ENCODE data around the gene ALKBH1.

DNA sequence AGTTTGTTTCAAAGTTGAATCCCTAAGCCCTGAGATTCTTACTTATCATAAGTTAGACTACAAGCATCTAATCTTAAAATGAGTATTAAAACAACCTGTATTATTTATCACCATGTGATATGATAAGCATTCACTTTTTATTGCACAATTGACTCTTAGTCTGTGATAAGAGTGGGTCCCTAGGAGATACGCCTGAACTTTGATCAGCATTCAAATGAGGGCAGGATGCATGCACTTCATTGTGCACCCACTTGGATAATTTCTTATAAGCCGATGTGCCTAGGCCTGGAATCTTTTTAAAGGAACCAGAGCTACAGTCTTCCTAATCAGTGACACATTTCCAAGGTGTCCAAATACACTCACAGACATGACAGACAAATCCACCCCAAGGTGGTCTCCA lies 60.0 kb downstream of the ALKBH1 start:
- no peak for TF ChIP-seq TAF1 (IDR thresholded peaks at IDR 0.05; ENCODE audit: low read depth)
- no peak for TF ChIP-seq TCF12 (IDR thresholded peaks at IDR 0.05; ENCODE audit: low read depth)
- TF ChIP-seq, protein P1, sequence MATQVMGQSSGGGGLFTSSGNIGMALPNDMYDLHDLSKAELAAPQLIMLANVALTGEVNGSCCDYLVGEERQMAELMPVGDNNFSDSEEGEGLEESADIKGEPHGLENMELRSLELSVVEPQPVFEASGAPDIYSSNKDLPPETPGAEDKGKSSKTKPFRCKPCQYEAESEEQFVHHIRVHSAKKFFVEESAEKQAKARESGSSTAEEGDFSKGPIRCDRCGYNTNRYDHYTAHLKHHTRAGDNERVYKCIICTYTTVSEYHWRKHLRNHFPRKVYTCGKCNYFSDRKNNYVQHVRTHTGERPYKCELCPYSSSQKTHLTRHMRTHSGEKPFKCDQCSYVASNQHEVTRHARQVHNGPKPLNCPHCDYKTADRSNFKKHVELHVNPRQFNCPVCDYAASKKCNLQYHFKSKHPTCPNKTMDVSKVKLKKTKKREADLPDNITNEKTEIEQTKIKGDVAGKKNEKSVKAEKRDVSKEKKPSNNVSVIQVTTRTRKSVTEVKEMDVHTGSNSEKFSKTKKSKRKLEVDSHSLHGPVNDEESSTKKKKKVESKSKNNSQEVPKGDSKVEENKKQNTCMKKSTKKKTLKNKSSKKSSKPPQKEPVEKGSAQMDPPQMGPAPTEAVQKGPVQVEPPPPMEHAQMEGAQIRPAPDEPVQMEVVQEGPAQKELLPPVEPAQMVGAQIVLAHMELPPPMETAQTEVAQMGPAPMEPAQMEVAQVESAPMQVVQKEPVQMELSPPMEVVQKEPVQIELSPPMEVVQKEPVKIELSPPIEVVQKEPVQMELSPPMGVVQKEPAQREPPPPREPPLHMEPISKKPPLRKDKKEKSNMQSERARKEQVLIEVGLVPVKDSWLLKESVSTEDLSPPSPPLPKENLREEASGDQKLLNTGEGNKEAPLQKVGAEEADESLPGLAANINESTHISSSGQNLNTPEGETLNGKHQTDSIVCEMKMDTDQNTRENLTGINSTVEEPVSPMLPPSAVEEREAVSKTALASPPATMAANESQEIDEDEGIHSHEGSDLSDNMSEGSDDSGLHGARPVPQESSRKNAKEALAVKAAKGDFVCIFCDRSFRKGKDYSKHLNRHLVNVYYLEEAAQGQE (IDR thresholded peaks at IDR 0.05; ENCODE audit: low read depth): no peak
- TF ChIP-seq, protein P2, sequence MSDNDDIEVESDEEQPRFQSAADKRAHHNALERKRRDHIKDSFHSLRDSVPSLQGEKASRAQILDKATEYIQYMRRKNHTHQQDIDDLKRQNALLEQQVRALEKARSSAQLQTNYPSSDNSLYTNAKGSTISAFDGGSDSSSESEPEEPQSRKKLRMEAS (IDR thresholded peaks at IDR 0.05): no peak
- no peak for TF ChIP-seq EP300 (IDR thresholded peaks at IDR 0.05; ENCODE audit: borderline replicate concordance)
- TF ChIP-seq YY1 (IDR thresholded peaks at IDR 0.05; ENCODE audit: low read depth): no peak
- no peak for TF ChIP-seq RAD21 (IDR thresholded peaks at IDR 0.05; ENCODE audit: low read depth)
- TF ChIP-seq ZBTB7A (IDR thresholded peaks at IDR 0.05; ENCODE audit: low read depth): no peak
- TF ChIP-seq EGR1 (IDR thresholded peaks at IDR 0.05): no peak
- TF ChIP-seq CEBPB (IDR thresholded peaks at IDR 0.05): no peak
- no peak for TF ChIP-seq FOXM1 (IDR thresholded peaks at IDR 0.05; ENCODE audit: borderline replicate concordance, low read depth)
